Left colon (tissue), 2 donors: ENCODE measurements around the gene NRAS. TPM values are rescaled to one million over a fixed set of nuclear protein-coding genes. Genes with fewer than 3 reads are reported as not detected.
A peak's percentile ranks its signal among the peaks of the same experiment; 100 is the strongest.

Experiments
- ATAC-seq: fragments of 200-7000 bp; cut with Tn5 transposase; one replicate; pipeline ENCODE4 v1.9.1; 2020; ENCODE audit warnings: mild to moderate bottlenecking, moderate library complexity
- DNase-seq, 2 donors: peaks; one replicate each; pipeline ENCODE4 v3.0.0-alpha.2; 2020
- intact Hi-C, 2 donors: fragments of 100-400 bp; cut with DNase I in 1 of 2; cut with micrococcal nuclease in 1 of 2; formaldehyde crosslinking; loops; one replicate each; pipeline versions ENCODE4 v1.11.2 to v1.14.0; 2022; cut with DNase I, micrococcal nuclease
- total RNA-seq, 2 donors: library from RNA; stranded (reverse); fragmentation: NEBNext Ultra II Directional; extraction: Animal tissue kit (Norgen Biotek cat#: 25700); gene quantifications; one replicate each; pipeline ENCODE4 v1.2.1, GENCODE V29; 2021
- donor health status: DM: no; HTN: no; CAD: no.
- donor health status: DM: yes; HTN: yes; CAD: no.

The NRAS gene
- total RNA-seq, 2 donors from 2014 or later, result 48.4 to 63.6 TPM

- DNase-seq (no peak), ATAC-seq (no peak)
- intact Hi-C loops, result no loop called here
Measured at GRCh38 chr1:114694540-114695310, 21.8 kb downstream of the NRAS start.

- intact Hi-C loops, result no loop called here
- ATAC-seq, result no peak
- no peak for DNase-seq
Measured at GRCh38 chr1:114692947-114693346, 23.6 kb downstream of the NRAS start.

- intact Hi-C loops, result no loop called here
- DNase-seq, result no peak
- no peak for ATAC-seq
Measured at GRCh38 chr1:114691061-114691460, 25.5 kb downstream of the NRAS start.

- intact Hi-C loops, result no loop called here
- ATAC-seq (no peak), DNase-seq (no peak)
Measured at GRCh38 chr1:114690148-114690547, 26.4 kb downstream of the NRAS start.

DNA sequence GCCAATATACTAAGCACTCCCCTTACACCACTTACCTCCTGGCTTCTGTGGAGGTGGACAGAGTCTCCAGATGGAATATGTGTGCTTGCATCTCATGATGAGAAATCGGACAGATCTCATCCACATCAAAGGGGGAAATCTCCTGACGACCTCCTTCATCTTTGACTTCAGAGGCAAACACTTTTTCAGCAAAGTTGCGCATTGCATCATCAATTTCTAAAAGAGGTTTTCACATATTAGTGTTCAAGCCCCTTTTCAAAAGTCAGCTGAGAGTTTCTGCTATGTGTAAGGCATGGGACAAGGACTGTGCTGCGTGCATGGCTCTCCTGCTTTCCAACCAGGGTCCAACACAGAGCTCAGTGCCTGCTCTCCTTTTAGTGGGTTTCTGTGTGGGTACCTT is 28.0 kb downstream of the NRAS start:
- ATAC-seq (no peak), DNase-seq (no peak)
- intact Hi-C loops, result no loop called here

DNA sequence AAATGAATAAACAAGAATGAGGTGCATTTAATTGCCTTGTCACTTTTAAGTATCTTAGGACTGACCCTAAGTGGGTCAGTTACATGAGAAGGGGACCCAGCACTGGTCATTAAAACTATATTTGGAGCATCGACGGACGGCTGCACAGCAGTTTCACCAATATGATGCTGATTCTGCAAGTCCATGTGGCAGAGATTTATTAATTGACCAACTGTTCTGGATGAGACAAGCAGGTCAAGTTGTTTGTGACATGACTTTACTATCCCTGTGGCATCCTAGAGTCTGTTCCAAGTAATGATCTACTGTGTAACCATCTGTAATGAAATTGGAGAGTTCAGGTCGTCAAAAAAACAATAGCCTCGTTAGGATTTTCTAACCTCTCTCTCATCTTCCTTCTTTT is 30.7 kb downstream of the NRAS start:
- intact Hi-C loops, result no loop called here
- ATAC-seq (no peak), DNase-seq (no peak)

DNA sequence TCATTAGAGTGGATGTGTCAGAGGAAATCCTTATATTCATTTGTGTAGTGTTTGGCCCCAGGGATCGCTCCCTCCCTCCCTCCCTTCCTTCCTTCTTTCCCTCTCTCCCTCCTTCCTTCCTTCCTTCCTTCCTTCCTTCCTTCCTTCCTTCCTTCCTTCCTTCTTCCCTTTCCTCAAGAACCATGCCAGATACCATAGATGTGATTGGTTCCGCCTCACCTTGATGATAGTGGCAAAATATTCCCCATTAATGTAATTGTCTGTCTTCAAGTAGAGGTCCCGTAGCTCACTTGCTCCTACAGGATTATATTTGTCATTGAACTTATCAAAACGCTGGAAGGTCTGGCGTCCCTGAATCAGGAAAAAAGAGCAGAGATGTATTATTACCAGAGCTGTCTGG is 38.9 kb downstream of the NRAS start:
- intact Hi-C loops, result no loop called here
- ATAC-seq (no peak), DNase-seq (no peak)

GRCh38 chr1:114676115-114676514 is 40.5 kb downstream of the NRAS start:
- intact Hi-C loops, result no loop called here
- DNase-seq (no peak), ATAC-seq (no peak)

- peak in 1 of 2 donors; percentile 15 for DNase-seq
- intact Hi-C loops, result no loop called here
- ATAC-seq, result no peak
Measured at GRCh38 chr1:114671939-114672275, 44.7 kb downstream of the NRAS start.

DNA sequence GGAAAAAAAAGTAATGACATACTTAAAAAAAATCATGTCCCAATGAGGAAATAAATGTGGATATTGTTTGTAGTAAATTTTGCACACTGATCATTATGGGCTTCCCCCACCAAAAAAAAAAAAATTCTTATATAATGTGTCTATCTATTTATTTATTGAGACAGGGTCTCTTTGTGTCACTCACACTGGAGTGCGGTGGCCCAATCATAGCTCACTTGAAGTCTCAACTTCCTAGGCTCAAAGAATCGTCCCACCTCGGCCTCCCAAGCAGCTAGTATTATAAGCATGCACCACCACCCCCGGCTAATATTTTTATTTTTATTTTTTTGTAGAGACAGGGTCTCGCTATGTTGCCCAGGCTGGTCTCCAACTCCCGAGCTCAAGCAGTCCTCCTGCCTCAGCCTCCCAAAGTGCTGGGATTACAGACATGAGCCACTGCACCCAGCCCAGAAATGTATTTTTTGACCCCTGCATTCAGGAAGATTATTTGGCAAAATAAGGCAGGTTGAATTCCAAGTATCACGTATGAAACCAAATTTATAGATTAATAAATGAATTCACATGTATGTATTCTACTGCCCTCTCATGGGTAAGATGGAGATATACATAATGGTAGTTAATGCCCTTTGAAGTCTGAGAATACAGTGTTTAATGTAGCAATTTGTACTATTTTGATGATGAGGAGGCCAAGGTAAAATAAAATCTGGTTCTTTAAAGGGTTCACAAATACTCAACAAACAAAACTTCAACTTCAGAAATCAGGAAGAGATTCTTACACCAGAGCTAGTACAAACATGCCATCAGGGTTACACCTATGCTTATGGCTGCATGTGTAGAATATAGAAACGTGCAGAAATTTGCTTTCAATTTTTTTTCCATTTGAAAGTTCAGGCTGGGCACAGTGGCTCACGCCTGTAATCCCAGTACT is 45.3 kb downstream of the NRAS start:
- intact Hi-C loops, result no loop called here
- no peak for ATAC-seq
- peak in 1 of 2 donors; percentile 6 for DNase-seq

GRCh38 chr1:114670083-114671010 is 46.2 kb downstream of the NRAS start:
- peak; percentile 98 for ATAC-seq
- intact Hi-C loops, result no loop called here
- DNase-seq, result peak; percentile 94 to 96

DNA sequence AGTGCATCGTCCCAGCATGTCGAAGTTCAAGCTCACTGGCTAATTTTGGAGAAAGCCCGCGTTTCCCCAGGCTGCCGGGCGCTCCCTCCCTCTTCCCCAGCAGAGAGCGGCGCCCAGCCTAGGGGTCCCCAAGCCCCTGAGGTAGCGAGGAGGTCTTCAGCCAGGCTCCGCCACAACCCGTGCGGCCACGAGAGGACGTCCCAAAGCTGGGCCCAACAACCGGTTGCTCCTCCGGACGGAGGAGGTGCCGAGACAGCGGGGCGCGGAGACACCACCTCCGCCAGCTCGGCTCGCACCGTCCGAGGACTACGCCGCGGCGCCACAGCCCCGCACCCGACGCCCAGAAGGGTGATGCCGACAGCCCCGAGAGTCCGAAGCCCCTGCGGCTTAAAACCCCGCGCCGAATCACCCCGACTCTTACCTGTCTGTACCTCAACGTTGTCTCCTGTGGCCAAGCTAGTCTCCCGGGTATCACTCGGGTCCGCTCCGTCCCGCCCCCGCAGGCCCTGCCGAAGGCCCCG is 46.9 kb downstream of the NRAS start, which contains the start of gene DENND2C:
DENND2C (minus strand) TSS at position 488 of the 521 bp plus-strand sequence. CDS start 44,065 bp downstream, outside the sequence.
- DNase-seq (no peak), ATAC-seq (peak; percentile 64)
- intact Hi-C loops, result no loop called here

DNA sequence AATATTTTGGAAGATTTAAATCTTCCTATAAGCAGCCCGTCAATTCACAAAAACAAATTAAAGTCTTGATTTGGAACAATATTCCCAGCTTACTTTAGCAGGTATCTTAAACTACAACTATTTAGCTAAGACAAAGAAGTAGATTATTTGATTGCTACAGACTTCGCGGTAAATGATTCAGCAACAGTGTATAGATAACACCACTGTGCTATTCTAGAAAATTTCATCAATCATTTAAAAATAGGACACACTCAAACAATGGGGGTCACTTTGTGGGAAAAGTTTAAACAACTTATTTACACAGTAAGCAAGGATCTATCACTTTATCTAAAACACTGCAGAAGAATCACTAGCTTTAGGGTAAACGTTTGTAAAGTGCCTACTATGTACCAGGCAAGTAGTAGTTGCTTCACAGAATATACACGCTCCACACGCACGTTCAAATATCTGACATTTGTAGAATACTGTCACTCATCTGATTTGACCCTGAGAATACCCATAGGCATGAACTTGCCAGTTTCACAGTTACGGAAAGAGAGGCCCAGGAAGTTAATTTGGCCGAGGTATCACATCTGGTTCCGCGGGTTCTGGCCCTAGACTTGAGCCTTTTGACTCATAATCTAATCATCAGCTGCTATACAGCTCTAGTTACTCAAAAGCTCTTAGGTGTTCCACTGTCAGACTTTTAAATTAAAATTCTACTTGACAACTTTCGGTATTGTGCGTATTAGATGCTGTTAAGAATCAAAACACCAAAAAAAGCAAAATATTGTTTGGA is 47.6 kb downstream of the NRAS start:
- no peak for ATAC-seq
- DNase-seq, result peak in 1 of 2 donors; percentile 6
- intact Hi-C loops, result no loop called here

DNA sequence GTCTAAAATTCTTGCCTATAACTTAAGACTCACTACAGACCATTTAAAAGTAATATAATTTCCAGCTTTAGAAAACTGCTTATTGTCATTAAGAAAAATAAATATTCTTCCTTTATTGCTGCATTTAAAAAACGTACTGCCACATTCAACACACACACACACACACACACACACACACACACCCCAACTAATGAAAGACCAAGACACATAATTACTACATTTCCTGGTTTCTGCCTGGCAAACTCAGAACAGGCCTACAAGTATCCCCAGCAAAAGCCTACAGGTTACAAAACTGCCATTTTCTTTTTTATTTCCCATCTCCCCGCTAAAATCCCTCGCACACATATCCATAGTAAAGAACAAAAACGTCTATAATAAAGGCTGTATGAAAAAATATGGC is 48.2 kb downstream of the NRAS start:
- intact Hi-C loops, result no loop called here
- DNase-seq (no peak), ATAC-seq (no peak)

GRCh38 chr1:114666954-114667353 is 49.6 kb downstream of the NRAS start:
- no peak for ATAC-seq
- no peak for DNase-seq
- intact Hi-C loops, result no loop called here

DNA sequence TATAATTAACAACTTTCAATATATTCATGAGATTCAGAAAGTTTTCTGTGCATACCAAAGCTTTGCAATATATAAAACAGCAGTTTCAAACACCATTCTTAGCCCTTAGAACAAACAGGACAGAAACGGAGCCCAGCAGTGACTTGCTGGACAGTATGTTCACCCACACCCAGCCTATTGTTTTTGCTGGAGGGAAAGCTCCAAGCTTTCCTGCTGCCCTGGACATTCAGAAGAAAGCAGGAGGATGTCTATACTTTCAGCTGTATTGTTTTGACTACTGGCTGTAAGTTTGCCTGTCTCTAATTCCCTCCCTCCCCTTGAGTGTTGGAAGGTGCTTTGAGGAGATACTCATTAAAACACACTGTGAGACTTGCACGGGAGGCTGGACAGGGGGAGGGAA is 56.3 kb downstream of the NRAS start:
- DNase-seq (no peak), ATAC-seq (no peak)
- intact Hi-C loops, result no loop called here
